GM18873 (cell line): ENCODE results near the gene BAIAP2.

Source experiments
- ATAC-seq: cut with Tn5 transposase; IDR thresholded peaks from one replicate; pipeline ENCODE4 v1.9.1; 2021; ENCODE audit warnings: mild to moderate bottlenecking, moderate library complexity, moderate number of reproducible peaks; ENCODE audit not compliant: unreplicated experiment, low FRiP score

The BAIAP2 gene

GRCh38 chr17:81120695-81121621 lies 86.0 kb downstream of the BAIAP2 start:
- ATAC-seq: no peak

- ATAC-seq: no peak
These were observed 87.1 kb downstream of the BAIAP2 start for GRCh38 chr17:81121841-81122733.

- ATAC-seq: no peak
These were observed 88.4 kb downstream of the BAIAP2 start for GRCh38 chr17:81123052-81124048.

- no peak for ATAC-seq
These were observed 89.4 kb downstream of the BAIAP2 start for GRCh38 chr17:81124377-81124776.

- ATAC-seq: no peak
These were observed 90.7 kb downstream of the BAIAP2 start for GRCh38 chr17:81125573-81126081.

- ATAC-seq: no peak
These were observed 91.6 kb downstream of the BAIAP2 start for GRCh38 chr17:81126281-81127132.

GRCh38 chr17:81127133-81127455 lies 92.1 kb downstream of the BAIAP2 start:
- ATAC-seq: no peak

GRCh38 chr17:81127526-81128177 lies 92.7 kb downstream of the BAIAP2 start:
- no peak for ATAC-seq

- ATAC-seq: no peak
These were observed 93.4 kb downstream of the BAIAP2 start for GRCh38 chr17:81128338-81128737.

GRCh38 chr17:81128774-81129173 lies 93.8 kb downstream of the BAIAP2 start:
- ATAC-seq: no peak

GRCh38 chr17:81129289-81129688 lies 94.3 kb downstream of the BAIAP2 start:
- no peak for ATAC-seq

- ATAC-seq: no peak
These were observed 94.9 kb downstream of the BAIAP2 start for GRCh38 chr17:81129711-81130367.

- no peak for ATAC-seq
These were observed 95.7 kb downstream of the BAIAP2 start for GRCh38 chr17:81130385-81131361.

- ATAC-seq: no peak
These were observed 96.7 kb downstream of the BAIAP2 start for GRCh38 chr17:81131486-81132196.

GRCh38 chr17:81132197-81132540 lies 97.2 kb downstream of the BAIAP2 start:
- ATAC-seq: no peak
